ENCODE data around the gene GSTO2.

The GSTO2 gene

GRCh38 chr10:104309980-104310978 lies 41.3 kb downstream of the GSTO2 start:
- no peak for DNase-seq

- no peak for DNase-seq
Measured at GRCh38 chr10:104311184-104311720, 42.3 kb downstream of the GSTO2 start.

- DNase-seq = no peak
Measured at GRCh38 chr10:104314591-104315485, 45.9 kb downstream of the GSTO2 start.

- no peak for DNase-seq
Measured at GRCh38 chr10:104315486-104315921, 46.5 kb downstream of the GSTO2 start.

GRCh38 chr10:104316321-104317099 lies 47.5 kb downstream of the GSTO2 start:
- DNase-seq = no peak

- DNase-seq = no peak
Measured at GRCh38 chr10:104317269-104317710, 48.3 kb downstream of the GSTO2 start.

- DNase-seq = no peak
Measured at GRCh38 chr10:104317726-104318299, 48.8 kb downstream of the GSTO2 start.

GRCh38 chr10:104318326-104318725 lies 49.3 kb downstream of the GSTO2 start:
- DNase-seq = no peak

GRCh38 chr10:104318810-104319741 lies 50.1 kb downstream of the GSTO2 start:
- DNase-seq = no peak

GRCh38 chr10:104321226-104321625 lies 52.2 kb downstream of the GSTO2 start:
- no peak for DNase-seq

GRCh38 chr10:104321725-104322415 lies 52.9 kb downstream of the GSTO2 start:
- DNase-seq = no peak

GRCh38 chr10:104322416-104322782 lies 53.4 kb downstream of the GSTO2 start:
- DNase-seq = no peak

- DNase-seq = no peak
Measured at GRCh38 chr10:104323085-104323484, 54.1 kb downstream of the GSTO2 start.

- DNase-seq = no peak
Measured at GRCh38 chr10:104323760-104324201, 54.8 kb downstream of the GSTO2 start.

GRCh38 chr10:104324221-104324686 lies 55.3 kb downstream of the GSTO2 start:
- no peak for DNase-seq

GRCh38 chr10:104324931-104325330 lies 55.9 kb downstream of the GSTO2 start:
- DNase-seq = no peak

- DNase-seq = no peak
Measured at GRCh38 chr10:104325436-104326435, 56.8 kb downstream of the GSTO2 start.

- no peak for DNase-seq
Measured at GRCh38 chr10:104326991-104327610, 58.1 kb downstream of the GSTO2 start.

Data from activated naive CD4-positive, alpha-beta T cell (primary cell).